Nephron (organoid): ENCODE data around the gene CRTAC1.

ENCODE experiments used
- H3K27ac Mint-ChIP-seq, 3 experiments: 2 replicates each; pipeline ENCODE4 v1.8.0; 2020; ENCODE audit warnings: mixed read lengths in 3 of 3, mild to moderate bottlenecking in 2 of 3, moderate library complexity in 1 of 3
- H3K27me3 Mint-ChIP-seq: 2 replicates; pipeline ENCODE4 v1.8.0; 2021; ENCODE audit warnings: low read depth, mild to moderate bottlenecking, moderate library complexity, mixed read lengths
- H3K36me3 Mint-ChIP-seq: 2 replicates; pipeline ENCODE4 v1.8.0; 2020; ENCODE audit warnings: low read depth, mixed read lengths
- H3K4me1 Mint-ChIP-seq: 2 replicates; pipeline ENCODE4 v1.8.0; 2020; ENCODE audit warnings: mixed read lengths
- H3K4me3 Mint-ChIP-seq, 3 experiments: 2 replicates each; pipeline ENCODE4 v1.8.0; 2020; ENCODE audit warnings: mild to moderate bottlenecking in 3 of 3, mixed read lengths in 3 of 3, moderate library complexity in 2 of 3
- H3K9me3 Mint-ChIP-seq: 2 replicates; pipeline ENCODE4 v1.8.0; 2020; ENCODE audit warnings: mixed read lengths
- CTCF ChIP-seq, 3 experiments: fragments of 200-600 bp; sonication (generic); IDR thresholded peaks; one replicate each; pipeline ENCODE4 v1.5.0; 2021; ENCODE audit warnings: antibody characterized with exemption in 3 of 3; ENCODE audit not compliant: unreplicated experiment in 3 of 3

Gene CRTAC1

DNA sequence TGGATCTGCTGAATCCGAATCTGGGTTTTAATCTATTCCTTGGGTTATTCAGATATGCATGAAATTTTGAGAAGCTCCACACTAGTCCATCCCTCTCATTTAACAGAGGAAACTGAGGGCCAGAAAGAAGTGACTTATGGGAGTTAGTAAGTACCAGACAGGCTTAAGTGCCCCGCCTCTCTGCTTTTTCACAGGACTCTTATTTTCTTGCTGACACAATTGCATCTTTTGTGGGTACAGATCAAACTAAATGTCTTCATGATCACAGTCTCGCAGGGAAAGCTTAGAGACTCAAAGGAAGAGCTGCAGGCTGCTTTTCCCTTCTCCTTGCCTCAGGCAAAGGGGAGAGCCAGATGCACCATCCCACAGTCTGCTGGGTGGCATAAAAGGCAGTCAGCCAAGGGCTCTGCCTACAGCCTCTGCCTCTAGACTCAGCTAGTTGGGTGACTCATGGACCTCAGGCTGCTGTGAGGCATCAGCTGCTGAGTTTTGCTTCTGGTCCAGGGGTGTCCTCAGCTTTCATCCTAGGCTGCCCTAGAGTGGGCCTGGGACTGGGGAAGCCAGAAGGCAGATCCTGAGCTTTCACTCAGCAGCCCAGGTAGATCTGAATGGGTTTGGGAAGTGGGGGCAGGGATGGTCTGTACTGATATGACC is 169.2 kb downstream of the CRTAC1 start:
- H3K9me3 Mint-ChIP-seq: no peaks in the 10 kb centered on the region
- TF ChIP-seq CTCF (IDR thresholded peaks at IDR 0.05; ENCODE audit: unreplicated experiment in 3 of 3): no peak
- H3K4me3 Mint-ChIP-seq: no peak overlapping the region
- no peaks in the 10 kb centered on the region for H3K4me1 Mint-ChIP-seq
- no peaks in the 10 kb centered on the region for H3K36me3 Mint-ChIP-seq
- peaks cover 63% of the 10 kb centered on the region for H3K27me3 Mint-ChIP-seq
- no peak overlapping the region for H3K27ac Mint-ChIP-seq

GRCh38 chr10:97858001-97858439 is 172.4 kb downstream of the CRTAC1 start:
- H3K36me3 Mint-ChIP-seq: no peaks in the 10 kb centered on the region
- TF ChIP-seq CTCF (IDR thresholded peaks at IDR 0.05; ENCODE audit: unreplicated experiment in 3 of 3): no peak
- H3K4me1 Mint-ChIP-seq: no peaks in the 10 kb centered on the region
- no peaks in the 10 kb centered on the region for H3K9me3 Mint-ChIP-seq
- no peak overlapping the region for H3K4me3 Mint-ChIP-seq
- peaks cover 72% of the 10 kb centered on the region for H3K27me3 Mint-ChIP-seq
- H3K27ac Mint-ChIP-seq: no peak overlapping the region

GRCh38 chr10:97854743-97855142 is 175.7 kb downstream of the CRTAC1 start:
- H3K27ac Mint-ChIP-seq: no peak overlapping the region
- H3K4me1 Mint-ChIP-seq: peaks cover 15% of the 10 kb centered on the region
- H3K9me3 Mint-ChIP-seq: no peaks in the 10 kb centered on the region
- H3K27me3 Mint-ChIP-seq: peaks cover 82% of the 10 kb centered on the region
- H3K4me3 Mint-ChIP-seq: no peak overlapping the region
- TF ChIP-seq CTCF (IDR thresholded peaks at IDR 0.05; ENCODE audit: unreplicated experiment in 3 of 3): no peak
- no peaks in the 10 kb centered on the region for H3K36me3 Mint-ChIP-seq

- no peaks in the 10 kb centered on the region for H3K9me3 Mint-ChIP-seq
- peaks cover 15% of the 10 kb centered on the region for H3K4me1 Mint-ChIP-seq
- H3K27me3 Mint-ChIP-seq: peaks cover 78% of the 10 kb centered on the region
- no peak overlapping the region for H3K27ac Mint-ChIP-seq
- H3K4me3 Mint-ChIP-seq: no peak overlapping the region
- no peaks in the 10 kb centered on the region for H3K36me3 Mint-ChIP-seq
- TF ChIP-seq CTCF (IDR thresholded peaks at IDR 0.05; ENCODE audit: unreplicated experiment in 3 of 3): no peak
Measured at GRCh38 chr10:97852840-97853405, 177.5 kb downstream of the CRTAC1 start.

GRCh38 chr10:97852277-97852676 is 178.1 kb downstream of the CRTAC1 start:
- H3K4me3 Mint-ChIP-seq: no peak overlapping the region
- H3K36me3 Mint-ChIP-seq: no peaks in the 10 kb centered on the region
- peaks cover 75% of the 10 kb centered on the region for H3K27me3 Mint-ChIP-seq
- H3K9me3 Mint-ChIP-seq: no peaks in the 10 kb centered on the region
- H3K27ac Mint-ChIP-seq: no peak overlapping the region
- peaks cover 15% of the 10 kb centered on the region for H3K4me1 Mint-ChIP-seq
- no peak for TF ChIP-seq CTCF (IDR thresholded peaks at IDR 0.05; ENCODE audit: unreplicated experiment in 3 of 3)
